Measurements from ENCODE around the gene BRSK2.

Gene BRSK2

GRCh38 chr11:1403721-1404460 lies 14.2 kb downstream of the BRSK2 start:
- Histone ChIP-seq H3K4me1 (ENCODE audit: control insufficient read depth, insufficient read depth, low read length) (no peaks in the 10 kb centered on the region), H3K9me3 (ENCODE audit: control insufficient read depth, insufficient read depth, low read depth, low read length) (no peaks in the 10 kb centered on the region), H3K4me3 (ENCODE audit: low read depth, low read length) (no peak overlapping the region), H3K36me3 (ENCODE audit: control insufficient read depth in 2 of 2, insufficient read depth in 1 of 2, low read length in 2 of 2) (peaks cover 0 to 3% of the 10 kb centered on the region in 2 experiments; a peak in 1 of 3 replicates), H3K27ac (ENCODE audit: extremely low read depth, low read depth, low read length) (no peak overlapping the region)
- TF ChIP-seq ZBTB49 (tag by site-specific recombination; IDR thresholded peaks at IDR 0.05; ENCODE audit: low read depth): no peak
- TF ChIP-seq HOXC10 (CRISPR knock-in tag; IDR thresholded peaks at IDR 0.05): no peak
- no peak for TF ChIP-seq ZBTB7A (tag by site-specific recombination; IDR thresholded peaks at IDR 0.05; ENCODE audit: low read depth)
- no peak for TF ChIP-seq ZNF701 (tag by site-specific recombination; IDR thresholded peaks at IDR 0.05)
- TF ChIP-seq ZNF280D (tag by site-specific recombination; IDR thresholded peaks at IDR 0.05): no peak
- no peak for TF ChIP-seq ZNF155 (tag by site-specific recombination; IDR thresholded peaks at IDR 0.05)
- no peak for TF ChIP-seq ZBTB26 (tag by site-specific recombination; optimal IDR thresholded peaks at IDR 0.05)
- TF ChIP-seq ZSCAN23 (tag by site-specific recombination; IDR thresholded peaks at IDR 0.05): no peak
- no peak for TF ChIP-seq ZNF433 (tag by site-specific recombination; IDR thresholded peaks at IDR 0.05; ENCODE audit: low read depth)
- no peak for TF ChIP-seq ZIC2 (tag by site-specific recombination; IDR thresholded peaks at IDR 0.05)
- no peak for TF ChIP-seq HIC1 (tag by site-specific recombination; IDR thresholded peaks at IDR 0.05)
- TF ChIP-seq SCRT1 (tag by site-specific recombination; IDR thresholded peaks at IDR 0.05; ENCODE audit: borderline replicate concordance): no peak
- TF ChIP-seq ZNF560 (tag by site-specific recombination; IDR thresholded peaks at IDR 0.05; ENCODE audit: borderline replicate concordance): no peak
- TF ChIP-seq ZNF24 (tag by site-specific recombination; IDR thresholded peaks at IDR 0.05): no peak
- no peak for TF ChIP-seq ZNF169 (tag by site-specific recombination; IDR thresholded peaks at IDR 0.05)
- TF ChIP-seq ZNF202 (tag by site-specific recombination; IDR thresholded peaks at IDR 0.05; ENCODE audit: borderline replicate concordance): no peak
- no peak for TF ChIP-seq ZNF416 (tag by site-specific recombination; IDR thresholded peaks at IDR 0.05)
- POLR2A ChIA-PET: no interaction called here
- CTCF ChIA-PET: no interaction called here

Measured in HEK293 (cell line).